Gastrocnemius medialis (tissue), 4 donors: ENCODE data around the gene DENND1A. TPM values are rescaled to one million over a fixed set of nuclear protein-coding genes. Genes with fewer than 3 reads are reported as not detected.

Experiments used
- ATAC-seq, 2 donors: fragments of 150-250 bp; one replicate each; pipeline ENCODE4 v1.9.1; 2016
- DNase-seq, 2 donors: peaks; one replicate each; pipeline ENCODE4 v3.0.0-alpha.2; 2019
- H3K27ac ChIP-seq, 4 donors: fragments of 200-600 bp; sonication (generic); 1 replicate in 1 of 4; 2 replicates in 3 of 4; pipeline ENCODE4 v1.5.1; 2016 to 2018; ENCODE audit warnings: mild to moderate bottlenecking in 2 of 4, moderate library complexity in 1 of 4
- H3K27me3 ChIP-seq, 3 donors: fragments of 200-600 bp; sonication (generic) in 2 of 3; 1 replicate in 1 of 3; 2 replicates in 2 of 3; pipeline versions ENCODE4 v1.5.1 to v1.6.0; 2016 to 2019; ENCODE audit warnings: mild to moderate bottlenecking in 1 of 3, moderate library complexity in 1 of 3
- H3K36me3 ChIP-seq, 2 donors: fragments of 200-600 bp; sonication (generic) in 1 of 2; one replicate each; pipeline ENCODE4 v1.5.1; 2017 to 2018
- H3K4me1 ChIP-seq, 2 donors: fragments of 200-600 bp; sonication (generic) in 1 of 2; one replicate each; pipeline ENCODE4 v1.5.1; 2016 to 2017; ENCODE audit warnings: mild to moderate bottlenecking in 2 of 2
- H3K4me3 ChIP-seq, 4 donors: fragments of 200-600 bp; sonication (generic) in 3 of 4; 1 replicate in 1 of 4; 2 replicates in 3 of 4; pipeline ENCODE4 v1.5.1; 2016 to 2019; ENCODE audit warnings: mild to moderate bottlenecking in 2 of 4
- H3K9me3 ChIP-seq, 3 donors: fragments of 200-600 bp; sonication (generic) in 2 of 3; 1 replicate in 1 of 3; 2 replicates in 2 of 3; pipeline ENCODE4 v1.5.1; 2016 to 2019
- CTCF ChIP-seq, 5 experiments: fragments of 450-650 bp in 3 of 5; fragments of 200-600 bp in 2 of 5; sonication (generic) in 2 of 5; IDR thresholded peaks in 4 of 5; conservative IDR thresholded peaks in 1 of 5; 1 replicate in 4 of 5; 2 replicates in 1 of 5; pipeline ENCODE4 v1.5.1; 2016 to 2019; ENCODE audit warnings: antibody characterized with exemption in 5 of 5, mild to moderate bottlenecking in 3 of 5, moderate library complexity in 3 of 5
- POLR2A ChIP-seq, 2 donors: fragments of 450-650 bp; IDR thresholded peaks; one replicate each; pipeline ENCODE4 v1.6.1; 2017; ENCODE audit warnings: antibody characterized with exemption in 2 of 2, mild to moderate bottlenecking in 2 of 2, moderate library complexity in 2 of 2
- in situ Hi-C, 4 donors: fragments of 200-750 bp; cut with MboI; loops; one replicate each; pipeline versions ENCODE4 v1.15.0 to v1.8.0; 2017; ENCODE audit warnings: low sequenced_read_pairs in 4 of 4
- intact Hi-C: fragments of 100-400 bp; cut with DNase I; formaldehyde crosslinking; loops from one replicate; pipeline ENCODE4 v1.15.1; 2023; ENCODE audit warnings: low total_unique reads
- total RNA-seq, 4 donors: library from RNA; depleted of rRNA; stranded (reverse); fragments of >200 nt; gene quantifications; one replicate each; pipeline versions ENCODE4 v1.1.0 to v1.2.3, GENCODE V29; 2016

Gene DENND1A
- total RNA-seq, 4 donors from 2014 or later: 14.1 to 24.6 (median 16.4) TPM

DNA sequence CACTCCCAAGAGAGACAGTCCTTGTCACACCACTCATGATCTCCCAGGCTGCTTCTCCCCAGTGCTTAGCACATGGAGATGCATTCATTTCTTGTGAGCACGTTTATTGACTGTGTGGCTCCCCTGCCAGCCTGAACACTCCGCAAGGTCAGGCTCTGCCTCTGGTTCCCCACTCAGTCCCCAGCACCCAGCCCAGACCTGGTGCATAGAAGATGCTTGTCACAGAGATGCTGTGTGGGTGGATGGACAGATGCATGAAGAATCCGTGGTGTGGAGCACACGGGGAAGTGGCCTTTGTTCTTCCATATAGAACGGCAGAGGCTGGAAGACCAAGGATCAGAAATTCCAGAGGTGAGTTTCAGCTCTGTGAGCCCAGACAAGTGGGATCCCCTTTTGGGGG is 587.7 kb downstream of the DENND1A start:
- H3K4me3 ChIP-seq: no peak overlapping the region
- H3K4me1 ChIP-seq: peaks cover 4 to 10% of the 10 kb centered on the region in 2 donors
- H3K36me3 ChIP-seq: no peaks in the 10 kb centered on the region
- H3K9me3 ChIP-seq: no peaks in the 10 kb centered on the region
- no peaks in the 10 kb centered on the region for H3K27me3 ChIP-seq
- no peak for TF ChIP-seq POLR2A (IDR thresholded peaks at IDR 0.05)
- TF ChIP-seq CTCF (IDR thresholded peaks at IDR 0.05 in 4 of 5, conservative IDR thresholded peaks at IDR 0.05 in 1 of 5): no peak
- in situ Hi-C loops: loop anchor here in 3 of 4 donors (25.0 kb wide), 3 partner anchors 155 to 255 kb away; no protein-coding TSS in a partner anchor
- ATAC-seq (no peak), DNase-seq (no peak)
- intact Hi-C loops: loop anchor here (10.0 kb wide), 1 partner anchor 257 kb away; no protein-coding TSS in a partner anchor
- H3K27ac ChIP-seq: no peak overlapping the region

GRCh38 chr9:123341816-123342215 is 588.1 kb downstream of the DENND1A start:
- ATAC-seq: no peak
- Histone ChIP-seq H3K4me3 (no peak overlapping the region), H3K36me3 (no peaks in the 10 kb centered on the region), H3K27me3 (no peaks in the 10 kb centered on the region), H3K27ac (no peak overlapping the region), H3K4me1 (peaks cover 4 to 10% of the 10 kb centered on the region in 2 donors), H3K9me3 (no peaks in the 10 kb centered on the region)
- in situ Hi-C loops: loop anchor here in 3 of 4 donors (25.0 kb wide), 3 partner anchors 155 to 255 kb away; no protein-coding TSS in a partner anchor
- no peak for TF ChIP-seq POLR2A (IDR thresholded peaks at IDR 0.05)
- no peak for TF ChIP-seq CTCF (IDR thresholded peaks at IDR 0.05 in 4 of 5, conservative IDR thresholded peaks at IDR 0.05 in 1 of 5)
- no peak for DNase-seq
- intact Hi-C loops: loop anchor here (10.0 kb wide), 1 partner anchor 257 kb away; no protein-coding TSS in a partner anchor

GRCh38 chr9:123339666-123340510 is 590.0 kb downstream of the DENND1A start:
- Histone ChIP-seq H3K4me3 (peak overlapping the region; percentile 9 to 26 (median 20)), H3K9me3 (no peaks in the 10 kb centered on the region), H3K4me1 (peaks cover 4 to 5% of the 10 kb centered on the region in 2 donors), H3K27me3 (no peaks in the 10 kb centered on the region), H3K27ac (no peak overlapping the region), H3K36me3 (no peaks in the 10 kb centered on the region)
- TF ChIP-seq POLR2A (IDR thresholded peaks at IDR 0.05): no peak
- TF ChIP-seq CTCF (IDR thresholded peaks at IDR 0.05 in 4 of 5, conservative IDR thresholded peaks at IDR 0.05 in 1 of 5): no peak
- in situ Hi-C loops: loop anchor here in 3 of 4 donors (25.0 kb wide), 3 partner anchors 153 to 253 kb away; no protein-coding TSS in a partner anchor
- DNase-seq: no peak
- peak in 1 of 2 donors; percentile 44 for ATAC-seq
- intact Hi-C loops: loop anchor here (10.0 kb wide), 1 partner anchor 255 kb away; no protein-coding TSS in a partner anchor

DNA sequence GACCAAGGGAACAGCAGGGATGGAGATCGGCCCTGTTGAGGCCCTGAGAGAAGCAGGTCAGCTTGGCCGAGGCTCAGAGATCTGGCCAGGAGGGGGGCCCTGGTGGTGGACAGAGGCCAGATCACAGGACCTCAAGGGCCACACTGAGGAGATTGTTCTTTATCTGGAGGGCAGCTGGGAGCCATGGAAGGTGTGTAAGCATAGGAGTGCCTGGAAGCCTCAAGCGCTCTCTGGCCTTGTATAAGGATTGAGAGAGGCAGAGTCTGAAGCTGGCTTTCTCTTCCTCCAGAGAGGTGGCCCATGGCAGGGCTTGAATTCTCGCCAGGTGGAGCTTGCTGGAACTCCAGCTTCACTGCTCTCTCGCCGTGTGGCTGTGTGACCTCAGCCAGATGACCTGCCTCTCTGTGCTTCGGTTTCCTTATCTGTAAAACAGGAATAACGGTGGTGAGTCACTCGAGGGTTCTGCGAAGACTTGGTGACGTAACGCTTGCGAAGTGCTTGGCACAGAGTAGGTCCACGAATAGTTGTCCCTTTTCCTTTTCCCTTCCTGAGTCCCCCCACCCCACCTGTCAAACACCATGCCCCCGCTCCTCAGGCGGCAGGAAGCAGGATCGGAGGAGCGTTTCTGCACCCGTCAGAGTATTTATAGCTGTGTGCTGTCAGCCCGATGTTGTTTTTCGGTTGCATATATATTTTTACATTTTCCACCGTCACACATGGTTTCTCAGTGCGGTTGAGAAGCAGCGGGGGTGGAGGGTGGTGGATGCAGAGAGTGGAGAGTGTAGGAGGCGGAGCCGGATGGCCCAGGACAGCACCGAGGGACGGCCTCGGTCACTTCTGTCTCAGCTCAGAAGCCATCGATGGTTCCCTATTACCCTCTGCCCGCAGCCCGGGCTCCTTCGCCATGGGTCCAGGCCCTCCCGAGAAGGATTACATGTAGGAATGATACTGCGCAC is 590.9 kb downstream of the DENND1A start:
- H3K9me3 ChIP-seq: no peaks in the 10 kb centered on the region
- intact Hi-C loops (no loop called here), in situ Hi-C loops (loop anchor here in 3 of 4 donors (25.0 kb wide), 3 partner anchors 152 to 252 kb away; no protein-coding TSS in a partner anchor)
- no peak overlapping the region for H3K27ac ChIP-seq
- peaks cover 4 to 5% of the 10 kb centered on the region in 2 donors for H3K4me1 ChIP-seq
- TF ChIP-seq POLR2A (IDR thresholded peaks at IDR 0.05) (no peak), CTCF (IDR thresholded peaks at IDR 0.05 in 4 of 5, conservative IDR thresholded peaks at IDR 0.05 in 1 of 5) (no peak)
- no peak for ATAC-seq
- no peaks in the 10 kb centered on the region for H3K36me3 ChIP-seq
- no peaks in the 10 kb centered on the region for H3K27me3 ChIP-seq
- H3K4me3 ChIP-seq: peak overlapping the region; percentile 9 to 26 (median 20)
- DNase-seq: no peak
